Neural cell (in vitro differentiated cells): ENCODE data around the gene ACOXL. TPM values are rescaled to one million over a fixed set of nuclear protein-coding genes. Genes with fewer than 3 reads are reported as not detected.

Experiments
- H2AFZ ChIP-seq: fragments of 200-600, 300-800 bp; sonication (generic), shearing (Covaris generic); 2 replicates; pipeline ENCODE4 v1.6.0; 2014; ENCODE audit warnings: low read depth, mild to moderate bottlenecking, antibody characterized with exemption, low read length, moderate library complexity
- H3F3A ChIP-seq: fragments of 200-600 bp; shearing (Covaris generic); 2 replicates; pipeline ENCODE4 v1.6.1; 2016; ENCODE audit warnings: mild to moderate bottlenecking, moderate library complexity, mixed read lengths, antibody characterized with exemption, low read length; ENCODE audit not compliant: insufficient read depth, poor library complexity, severe bottlenecking
- H3K27ac ChIP-seq: fragments of 200-600, 300-800 bp; sonication (generic), shearing (Covaris generic); 2 replicates; pipeline ENCODE4 v1.5.1; 2014; ENCODE audit warnings: mild to moderate bottlenecking, low read length, moderate library complexity
- H3K27me3 ChIP-seq: fragments of 300-800, 200-600 bp; sonication (generic), shearing (Covaris generic); 2 replicates; pipeline ENCODE4 v1.6.0; 2014; ENCODE audit warnings: mild to moderate bottlenecking, low read depth, low read length, moderate library complexity; ENCODE audit not compliant: insufficient read depth
- H3K36me3 ChIP-seq: fragments of 300-800, 200-600 bp; sonication (generic), shearing (Covaris generic); 2 replicates; pipeline ENCODE4 v1.5.1; 2014; ENCODE audit warnings: mild to moderate bottlenecking, antibody characterized with exemption, low read length, moderate library complexity; ENCODE audit not compliant: insufficient read depth
- H3K4me2 ChIP-seq: fragments of 300-800, 200-600 bp; sonication (generic), shearing (Covaris generic); 2 replicates; pipeline ENCODE4 v1.6.0; 2014; ENCODE audit warnings: mild to moderate bottlenecking, low read length
- H3K4me3 ChIP-seq: fragments of 300-800, 200-600 bp; sonication (generic), shearing (Covaris generic); 2 replicates; pipeline ENCODE4 v1.5.1; 2014; ENCODE audit warnings: mild to moderate bottlenecking, low read length, moderate library complexity
- H3K79me2 ChIP-seq: fragments of 200-600 bp; shearing (Covaris generic); replicated peaks from 2 replicates; pipeline ENCODE4 v1.6.0; 2014; ENCODE audit warnings: mild to moderate bottlenecking, low read length, moderate library complexity; ENCODE audit not compliant: insufficient read depth
- H3K9ac ChIP-seq: fragments of 300-800, 200-600 bp; sonication (generic), shearing (Covaris generic); 2 replicates; pipeline ENCODE4 v1.6.1; 2016; ENCODE audit warnings: mild to moderate bottlenecking, low read length, mixed read lengths
- H3K9me2 ChIP-seq: fragments of 200-600 bp; shearing (Covaris generic); 2 replicates; pipeline ENCODE4 v1.6.1; 2016; ENCODE audit warnings: mild to moderate bottlenecking, low read length, mixed read lengths; ENCODE audit not compliant: insufficient read depth
- H3K9me3 ChIP-seq: fragments of 200-600, 300-800 bp; sonication (generic), shearing (Covaris generic); 2 replicates; pipeline ENCODE4 v1.6.1; 2016; ENCODE audit warnings: mild to moderate bottlenecking, mixed run types, low read length, moderate library complexity, mixed read lengths
- H4K20me1 ChIP-seq: fragments of 200-600 bp; shearing (Covaris generic); 2 replicates; pipeline ENCODE4 v1.6.1; 2016; ENCODE audit warnings: mild to moderate bottlenecking, mixed run types; ENCODE audit not compliant: insufficient read depth
- EP300 ChIP-seq: fragments of 450-650 bp; conservative IDR thresholded peaks from 2 replicates; pipeline ENCODE4 v1.6.1; 2014; ENCODE audit warnings: antibody characterized with exemption, mild to moderate bottlenecking, moderate library complexity; ENCODE audit not compliant: poor library complexity, severe bottlenecking
- EZH2 ChIP-seq: fragments of 200-600, 300-800 bp; shearing (Covaris generic), sonication (generic); IDR thresholded peaks from 2 replicates; pipeline ENCODE4 v1.6.1; 2014; ENCODE audit warnings: antibody characterized with exemption, low read length, borderline replicate concordance, mild to moderate bottlenecking; ENCODE audit not compliant: insufficient read depth, poor library complexity, severe bottlenecking
- MXI1 ChIP-seq: fragments of 450-650 bp; conservative IDR thresholded peaks from 2 replicates; pipeline ENCODE4 v1.6.1; 2014; ENCODE audit warnings: antibody characterized with exemption, mild to moderate bottlenecking; ENCODE audit not compliant: poor library complexity, severe bottlenecking
- POLR2AphosphoS5 ChIP-seq: IDR thresholded peaks from 2 replicates; pipeline ENCODE4 v1.6.1; 2012
- RAD21 ChIP-seq: fragments of 450-650 bp; conservative IDR thresholded peaks from 2 replicates; pipeline ENCODE4 v1.6.1; 2014; ENCODE audit warnings: antibody characterized with exemption, mild to moderate bottlenecking, moderate library complexity
- SMC3 ChIP-seq: fragments of 450-650 bp; conservative IDR thresholded peaks from 2 replicates; pipeline ENCODE4 v1.6.1; 2014; ENCODE audit warnings: antibody characterized with exemption, mild to moderate bottlenecking, moderate library complexity; ENCODE audit not compliant: poor library complexity
- TAF1 ChIP-seq: IDR thresholded peaks from 2 replicates; pipeline ENCODE4 v1.6.1; 2012; ENCODE audit warnings: low read depth
- polyA plus RNA-seq: library from polyadenylated mRNA; depleted of rRNA; stranded (reverse); fragments of >200 nt; gene quantifications from 2 replicates; pipeline ENCODE4 v1.2.3, GENCODE V29; 2014
- TF ChIP-seq, protein P1 (sequence below): fragments of 450-650 bp; IDR thresholded peaks from 2 replicates; pipeline ENCODE4 v1.5.1; 2014; ENCODE audit warnings: antibody characterized with exemption, mild to moderate bottlenecking, moderate library complexity; ENCODE audit not compliant: poor library complexity, severe bottlenecking
- TF ChIP-seq, protein P2 (sequence below): IDR thresholded peaks from 2 replicates; pipeline ENCODE4 v1.6.1; 2012; ENCODE audit warnings: borderline replicate concordance

Gene ACOXL
- polyA plus RNA-seq, 1 donor from 2014 or later: not detected

DNA sequence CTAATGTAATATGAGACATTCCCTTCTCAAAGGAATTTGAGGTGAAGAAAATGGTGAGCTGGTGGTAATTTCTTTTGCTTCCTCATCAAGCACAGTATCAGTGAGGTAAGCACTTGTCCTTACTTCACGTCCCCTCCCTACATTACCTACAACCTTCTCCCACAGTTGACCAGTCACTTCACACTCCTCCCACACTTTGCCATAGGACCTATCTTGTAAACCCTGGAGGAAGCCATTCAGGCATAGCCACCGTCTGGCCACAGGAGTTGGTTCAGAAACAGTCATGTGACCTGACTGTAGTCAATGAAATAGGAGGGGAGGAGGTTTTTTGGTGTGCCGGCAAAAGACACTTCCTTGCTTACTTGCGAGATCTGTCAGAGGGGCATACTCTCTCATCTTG, 12.1 kb downstream of the ACOXL start:
- Histone ChIP-seq H3K4me2 (no peak overlapping the region), H3K4me3 (no peak overlapping the region), H3K79me2 (no peaks in the 10 kb centered on the region), H3K27me3 (no peaks in the 10 kb centered on the region), H3K9me2 (no peaks in the 10 kb centered on the region), H3K27ac (no peak overlapping the region), H3F3A (no peaks in the 10 kb centered on the region), H3K36me3 (no peaks in the 10 kb centered on the region), H4K20me1 (no peaks in the 10 kb centered on the region), H2AFZ (no peak overlapping the region), H3K9ac (no peak overlapping the region), H3K9me3 (no peaks in the 10 kb centered on the region)
- TF ChIP-seq TAF1 (no peak), SMC3 (no peak), EZH2 (no peak), EP300 (no peak), MXI1 (no peak), POLR2AphosphoS5 (no peak), RAD21 (no peak)
- TF ChIP-seq, protein P1, sequence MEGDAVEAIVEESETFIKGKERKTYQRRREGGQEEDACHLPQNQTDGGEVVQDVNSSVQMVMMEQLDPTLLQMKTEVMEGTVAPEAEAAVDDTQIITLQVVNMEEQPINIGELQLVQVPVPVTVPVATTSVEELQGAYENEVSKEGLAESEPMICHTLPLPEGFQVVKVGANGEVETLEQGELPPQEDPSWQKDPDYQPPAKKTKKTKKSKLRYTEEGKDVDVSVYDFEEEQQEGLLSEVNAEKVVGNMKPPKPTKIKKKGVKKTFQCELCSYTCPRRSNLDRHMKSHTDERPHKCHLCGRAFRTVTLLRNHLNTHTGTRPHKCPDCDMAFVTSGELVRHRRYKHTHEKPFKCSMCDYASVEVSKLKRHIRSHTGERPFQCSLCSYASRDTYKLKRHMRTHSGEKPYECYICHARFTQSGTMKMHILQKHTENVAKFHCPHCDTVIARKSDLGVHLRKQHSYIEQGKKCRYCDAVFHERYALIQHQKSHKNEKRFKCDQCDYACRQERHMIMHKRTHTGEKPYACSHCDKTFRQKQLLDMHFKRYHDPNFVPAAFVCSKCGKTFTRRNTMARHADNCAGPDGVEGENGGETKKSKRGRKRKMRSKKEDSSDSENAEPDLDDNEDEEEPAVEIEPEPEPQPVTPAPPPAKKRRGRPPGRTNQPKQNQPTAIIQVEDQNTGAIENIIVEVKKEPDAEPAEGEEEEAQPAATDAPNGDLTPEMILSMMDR: no peak
- TF ChIP-seq, protein P2, sequence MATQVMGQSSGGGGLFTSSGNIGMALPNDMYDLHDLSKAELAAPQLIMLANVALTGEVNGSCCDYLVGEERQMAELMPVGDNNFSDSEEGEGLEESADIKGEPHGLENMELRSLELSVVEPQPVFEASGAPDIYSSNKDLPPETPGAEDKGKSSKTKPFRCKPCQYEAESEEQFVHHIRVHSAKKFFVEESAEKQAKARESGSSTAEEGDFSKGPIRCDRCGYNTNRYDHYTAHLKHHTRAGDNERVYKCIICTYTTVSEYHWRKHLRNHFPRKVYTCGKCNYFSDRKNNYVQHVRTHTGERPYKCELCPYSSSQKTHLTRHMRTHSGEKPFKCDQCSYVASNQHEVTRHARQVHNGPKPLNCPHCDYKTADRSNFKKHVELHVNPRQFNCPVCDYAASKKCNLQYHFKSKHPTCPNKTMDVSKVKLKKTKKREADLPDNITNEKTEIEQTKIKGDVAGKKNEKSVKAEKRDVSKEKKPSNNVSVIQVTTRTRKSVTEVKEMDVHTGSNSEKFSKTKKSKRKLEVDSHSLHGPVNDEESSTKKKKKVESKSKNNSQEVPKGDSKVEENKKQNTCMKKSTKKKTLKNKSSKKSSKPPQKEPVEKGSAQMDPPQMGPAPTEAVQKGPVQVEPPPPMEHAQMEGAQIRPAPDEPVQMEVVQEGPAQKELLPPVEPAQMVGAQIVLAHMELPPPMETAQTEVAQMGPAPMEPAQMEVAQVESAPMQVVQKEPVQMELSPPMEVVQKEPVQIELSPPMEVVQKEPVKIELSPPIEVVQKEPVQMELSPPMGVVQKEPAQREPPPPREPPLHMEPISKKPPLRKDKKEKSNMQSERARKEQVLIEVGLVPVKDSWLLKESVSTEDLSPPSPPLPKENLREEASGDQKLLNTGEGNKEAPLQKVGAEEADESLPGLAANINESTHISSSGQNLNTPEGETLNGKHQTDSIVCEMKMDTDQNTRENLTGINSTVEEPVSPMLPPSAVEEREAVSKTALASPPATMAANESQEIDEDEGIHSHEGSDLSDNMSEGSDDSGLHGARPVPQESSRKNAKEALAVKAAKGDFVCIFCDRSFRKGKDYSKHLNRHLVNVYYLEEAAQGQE: no peak

DNA sequence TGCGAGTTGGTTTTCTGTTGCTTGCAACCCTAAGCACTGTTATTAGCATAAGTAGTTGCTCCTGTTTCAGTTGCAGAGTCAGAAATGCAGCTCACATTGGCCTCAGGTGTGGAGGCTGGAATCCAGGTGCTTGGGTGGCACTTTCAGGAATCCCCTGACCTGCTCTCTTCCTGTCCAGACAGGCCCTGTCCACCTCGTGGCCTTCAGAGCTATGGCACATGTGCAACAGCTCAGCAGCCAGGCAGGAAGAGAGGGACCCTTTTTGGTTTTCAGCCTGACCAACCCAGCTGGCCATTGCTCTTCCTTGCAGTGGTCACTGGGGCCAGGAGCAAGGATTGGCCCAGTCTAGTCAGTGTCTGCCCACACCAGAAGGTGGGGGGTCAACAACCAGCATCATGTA, 12.7 kb downstream of the ACOXL start:
- Histone ChIP-seq H3K4me2 (no peak overlapping the region), H3K27ac (no peak overlapping the region), H3K36me3 (no peaks in the 10 kb centered on the region), H3K9me2 (no peaks in the 10 kb centered on the region), H3K9me3 (no peaks in the 10 kb centered on the region), H2AFZ (no peak overlapping the region), H4K20me1 (no peaks in the 10 kb centered on the region), H3K9ac (no peak overlapping the region), H3K4me3 (no peak overlapping the region), H3K27me3 (no peaks in the 10 kb centered on the region), H3K79me2 (no peaks in the 10 kb centered on the region), H3F3A (no peaks in the 10 kb centered on the region)
- no peak for TF ChIP-seq EZH2
- TF ChIP-seq, protein P2: no peak
- no peak for TF ChIP-seq EP300
